Stimulated activated CD4-positive, alpha-beta T cell treated with anti-CD3 and anti-CD28 coated beads, Interleukin-15, amount 100 ng/mL, for 24 hours (primary cell): ENCODE results near the gene SLC2A4.
A peak's percentile ranks its signal among the peaks of the same experiment; 100 is the strongest.

Experiments used
- DNase-seq: peaks from one replicate; pipeline ENCODE4 v3.0.0-alpha.2; 2020

Gene SLC2A4

DNA sequence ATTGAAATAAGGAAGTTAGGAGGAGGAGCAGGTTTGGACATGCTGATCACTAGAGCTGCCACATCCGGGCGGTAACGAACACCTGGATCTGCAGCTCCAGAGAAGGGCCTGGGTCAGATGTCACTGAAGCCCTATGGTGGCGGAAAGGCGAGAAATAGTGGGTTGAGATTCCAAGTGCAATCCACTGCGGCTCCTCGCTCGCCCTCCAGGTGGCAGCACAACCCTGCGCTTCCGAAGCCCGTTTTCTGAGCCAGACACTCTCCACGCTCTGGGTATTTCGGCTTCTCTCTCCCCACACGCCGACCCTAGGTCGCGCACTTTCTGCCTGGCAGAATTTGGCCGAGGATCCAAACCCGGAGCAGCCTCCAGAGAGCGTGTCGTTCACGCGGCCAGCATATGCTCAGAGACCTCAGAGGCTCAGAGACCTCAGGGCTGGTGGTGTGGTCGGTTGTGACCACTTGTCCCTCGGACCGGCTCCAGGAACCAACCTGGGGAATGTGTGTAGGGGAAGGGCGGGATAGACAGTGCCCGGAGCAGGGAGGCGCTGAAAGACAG, 922 bp upstream of the SLC2A4 start:
- DNase-seq = peak; percentile 90

DNA sequence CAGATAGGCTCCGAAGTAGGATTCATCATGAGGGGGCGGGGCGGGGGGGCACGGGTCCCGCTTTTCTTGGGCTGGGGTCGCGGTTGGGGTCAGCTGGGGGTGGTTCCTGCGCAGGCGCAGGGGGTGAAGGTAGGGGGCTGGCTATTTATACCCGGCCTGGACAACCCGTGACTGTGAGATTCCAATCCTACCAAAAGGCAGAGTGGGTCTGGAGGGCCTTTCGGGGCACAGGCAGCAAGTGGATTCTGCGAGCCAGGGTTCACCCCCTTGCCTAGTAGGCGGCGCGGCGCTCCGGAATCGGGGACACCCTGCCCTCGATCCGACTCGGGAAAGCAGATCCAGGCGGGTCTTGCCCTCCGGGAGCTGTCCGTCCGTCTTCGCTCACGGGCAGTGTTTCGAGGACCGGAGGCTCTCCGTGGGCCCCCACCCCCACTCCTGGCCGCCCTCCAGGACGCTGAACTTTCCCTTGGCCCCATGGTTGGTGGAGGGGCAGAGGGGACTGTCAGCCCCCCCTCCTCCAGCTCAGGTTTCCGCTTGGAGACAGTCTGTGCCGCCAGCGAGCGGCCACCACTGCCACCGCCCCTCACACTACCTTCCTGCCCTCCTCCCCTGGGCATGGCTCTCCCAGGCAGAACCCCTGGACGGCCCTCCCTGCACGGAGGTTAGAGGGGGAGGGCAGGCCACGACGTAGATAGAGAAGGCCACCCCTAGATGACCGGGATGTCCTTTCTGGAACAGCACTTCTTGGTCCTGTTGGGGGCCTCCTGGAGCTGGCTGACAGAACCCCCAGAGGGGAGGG, 634 bp downstream of the SLC2A4 start:
- DNase-seq = peak; percentile 19

DNA sequence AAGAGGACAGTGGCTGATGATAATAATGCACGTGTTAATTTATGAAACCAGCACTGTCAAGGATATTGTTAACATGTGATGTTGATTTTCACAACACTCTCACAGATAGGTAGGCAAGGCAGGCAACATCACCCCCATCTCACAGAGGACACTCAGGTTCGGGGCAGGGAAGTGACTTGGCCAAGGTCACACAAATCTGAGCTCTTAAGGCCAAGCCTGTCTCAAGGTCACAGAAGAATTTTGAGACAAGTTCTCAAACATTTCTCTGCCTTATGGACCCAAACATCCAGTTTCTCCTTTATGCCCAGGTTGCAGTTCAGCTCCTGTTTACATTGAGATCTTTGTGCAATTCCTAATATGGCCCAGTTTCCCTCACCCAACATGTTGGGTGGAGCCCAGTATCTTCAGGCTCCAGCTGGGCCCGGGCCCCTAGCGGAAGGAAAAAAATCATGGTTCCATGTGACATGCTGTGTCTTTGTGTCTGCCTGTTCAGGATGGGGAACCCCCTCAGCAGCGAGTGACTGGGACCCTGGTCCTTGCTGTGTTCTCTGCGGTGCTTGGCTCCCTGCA, 1.3 kb downstream of the SLC2A4 start:
- peak; percentile 9 for DNase-seq

DNA sequence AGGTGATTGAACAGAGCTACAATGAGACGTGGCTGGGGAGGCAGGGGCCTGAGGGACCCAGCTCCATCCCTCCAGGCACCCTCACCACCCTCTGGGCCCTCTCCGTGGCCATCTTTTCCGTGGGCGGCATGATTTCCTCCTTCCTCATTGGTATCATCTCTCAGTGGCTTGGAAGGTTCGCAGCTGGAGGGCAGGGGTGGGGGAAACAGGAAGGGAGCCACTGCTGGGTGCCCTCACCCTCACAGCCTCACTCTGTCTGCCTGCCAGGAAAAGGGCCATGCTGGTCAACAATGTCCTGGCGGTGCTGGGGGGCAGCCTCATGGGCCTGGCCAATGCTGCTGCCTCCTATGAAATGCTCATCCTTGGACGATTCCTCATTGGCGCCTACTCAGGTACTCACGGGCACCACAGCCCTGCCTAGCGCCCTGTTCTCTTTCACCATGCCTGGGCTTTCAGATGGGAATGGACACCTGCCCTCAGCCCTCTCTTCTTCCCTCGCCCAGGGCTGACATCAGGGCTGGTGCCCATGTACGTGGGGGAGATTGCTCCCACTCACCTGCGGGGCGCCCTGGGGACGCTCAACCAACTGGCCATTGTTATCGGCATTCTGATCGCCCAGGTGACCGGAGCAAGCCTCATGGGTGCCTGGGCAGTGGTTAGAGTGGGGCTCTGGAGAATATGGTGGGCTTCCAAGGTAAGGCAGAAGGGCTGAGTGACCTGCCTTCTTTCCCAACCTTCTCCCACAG, 2.1 kb downstream of the SLC2A4 start:
- DNase-seq = no peak

DNA sequence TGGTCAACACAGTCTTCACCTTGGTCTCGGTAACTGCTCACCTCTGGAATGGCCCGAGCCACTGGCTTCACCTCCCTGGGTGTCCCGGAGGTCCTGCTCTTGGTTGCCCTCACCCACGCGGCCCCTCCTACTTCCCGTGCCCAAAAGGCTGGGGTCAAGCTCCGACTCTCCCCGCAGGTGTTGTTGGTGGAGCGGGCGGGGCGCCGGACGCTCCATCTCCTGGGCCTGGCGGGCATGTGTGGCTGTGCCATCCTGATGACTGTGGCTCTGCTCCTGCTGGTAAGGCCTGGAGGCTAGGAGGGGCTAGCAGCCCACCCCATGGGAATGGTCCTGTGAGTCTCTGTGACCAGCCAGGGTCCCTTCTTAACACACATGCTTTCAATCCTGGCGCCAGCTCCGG, 3.4 kb downstream of the SLC2A4 start:
- DNase-seq = no peak

DNA sequence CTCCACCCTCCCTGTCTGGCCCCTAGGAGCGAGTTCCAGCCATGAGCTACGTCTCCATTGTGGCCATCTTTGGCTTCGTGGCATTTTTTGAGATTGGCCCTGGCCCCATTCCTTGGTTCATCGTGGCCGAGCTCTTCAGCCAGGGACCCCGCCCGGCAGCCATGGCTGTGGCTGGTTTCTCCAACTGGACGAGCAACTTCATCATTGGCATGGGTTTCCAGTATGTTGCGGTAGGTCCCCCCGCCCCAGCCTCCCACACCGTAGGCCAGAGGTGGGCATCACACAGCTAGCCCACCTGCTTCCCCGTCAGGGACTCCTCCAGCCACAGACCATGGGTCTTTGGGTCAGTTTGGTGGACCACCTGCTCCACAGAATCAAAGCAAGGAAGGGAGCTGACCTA, 4.2 kb downstream of the SLC2A4 start:
- DNase-seq = no peak

DNA sequence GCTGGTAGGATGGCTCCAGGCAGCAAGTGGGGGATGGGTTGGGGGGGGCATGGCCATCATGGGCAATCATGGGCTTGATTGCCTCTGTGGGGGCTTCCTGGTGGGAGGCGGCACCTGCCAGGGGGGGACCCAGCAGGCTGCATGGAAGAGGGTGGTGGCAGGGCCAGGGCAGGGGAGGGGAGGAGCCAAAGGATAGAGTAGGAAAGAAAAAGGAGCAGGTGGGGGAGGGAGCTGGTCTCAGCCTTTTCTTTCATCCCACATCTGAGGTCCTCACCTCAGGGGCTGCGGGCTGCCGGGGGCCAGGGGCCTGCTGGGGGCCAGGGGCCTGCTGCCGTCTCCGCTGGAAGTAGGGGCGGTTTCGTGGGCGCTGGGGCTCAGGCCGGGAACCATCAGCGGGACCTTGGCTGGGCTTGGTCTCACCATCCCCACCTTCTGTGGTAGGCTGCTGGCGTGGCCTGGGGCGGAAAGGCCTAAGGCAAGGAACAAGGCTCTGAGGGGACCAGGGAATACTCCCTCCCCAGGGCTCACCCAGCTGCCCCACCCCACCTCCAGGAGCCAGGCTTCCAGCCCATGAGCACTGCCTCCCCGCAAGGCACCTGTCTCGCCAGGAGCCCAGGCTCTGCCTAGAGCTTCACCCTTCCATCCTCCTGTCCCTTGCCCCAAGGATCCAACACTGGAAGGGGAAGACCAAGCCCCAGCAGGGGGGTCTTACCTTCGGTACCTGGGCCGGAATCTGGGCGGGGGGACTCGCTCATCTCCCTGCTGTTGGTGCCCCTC, 7.9 kb downstream of the SLC2A4 start:
- DNase-seq = no peak

DNA sequence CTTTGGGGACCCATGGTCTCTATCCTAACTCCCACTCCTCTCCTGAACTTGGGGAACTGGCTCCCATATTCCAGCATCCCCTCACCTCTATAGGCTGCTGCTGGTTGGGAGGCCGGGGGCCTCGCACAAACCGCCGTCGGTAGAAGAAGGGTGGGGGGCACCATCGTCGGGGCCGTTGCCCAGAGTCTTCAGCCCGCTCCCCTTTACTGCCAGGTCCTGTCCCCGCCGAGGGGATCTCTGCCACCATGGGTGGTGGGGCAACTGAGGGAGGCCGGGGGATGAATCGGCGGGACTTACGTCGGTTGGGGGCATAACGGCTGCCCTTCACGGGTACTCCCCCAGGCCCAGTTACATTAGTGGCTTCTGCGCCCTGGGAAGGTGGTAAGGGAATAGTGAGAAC, 8.6 kb downstream of the SLC2A4 start:
- no peak for DNase-seq

DNA sequence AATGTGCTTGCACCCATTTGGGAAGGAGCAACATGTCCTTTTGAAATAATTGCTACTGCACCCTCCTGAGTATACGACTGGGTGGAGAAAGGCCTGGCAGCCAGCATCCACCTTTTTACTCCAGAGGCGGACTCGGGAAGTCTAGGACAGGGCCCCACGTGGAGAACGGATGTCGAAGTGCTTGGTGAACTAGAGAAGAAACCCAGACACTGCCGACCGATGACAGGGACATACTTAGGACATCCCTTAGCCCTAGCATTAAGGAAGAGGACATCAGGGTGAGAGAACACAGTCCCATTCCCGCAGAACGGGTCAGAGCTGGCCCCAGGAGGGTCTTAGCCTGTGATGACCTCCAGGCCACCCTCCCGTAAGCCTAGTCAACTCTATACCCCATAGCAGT, 9.2 kb downstream of the SLC2A4 start:
- no peak for DNase-seq

DNA sequence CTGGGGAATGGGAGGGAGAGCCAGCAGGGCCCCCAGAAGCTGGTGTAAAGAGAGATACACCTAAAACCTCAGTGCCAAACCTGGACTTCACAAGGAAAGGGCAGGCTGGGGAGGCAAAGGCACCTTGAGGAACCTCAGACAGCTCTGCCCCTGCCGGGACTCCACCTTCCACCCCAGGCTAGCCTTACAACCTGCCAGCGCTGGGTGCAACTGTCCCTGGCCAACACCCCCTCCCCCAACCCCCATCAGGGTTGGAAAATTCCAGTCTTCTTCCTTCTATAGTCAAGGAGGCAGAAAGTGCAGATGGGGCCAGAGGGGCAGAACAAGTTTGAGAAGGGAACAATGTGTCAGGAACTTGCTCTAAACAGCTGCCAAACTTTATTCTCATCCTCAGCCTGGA, 10.7 kb downstream of the SLC2A4 start:
- no peak for DNase-seq

DNA sequence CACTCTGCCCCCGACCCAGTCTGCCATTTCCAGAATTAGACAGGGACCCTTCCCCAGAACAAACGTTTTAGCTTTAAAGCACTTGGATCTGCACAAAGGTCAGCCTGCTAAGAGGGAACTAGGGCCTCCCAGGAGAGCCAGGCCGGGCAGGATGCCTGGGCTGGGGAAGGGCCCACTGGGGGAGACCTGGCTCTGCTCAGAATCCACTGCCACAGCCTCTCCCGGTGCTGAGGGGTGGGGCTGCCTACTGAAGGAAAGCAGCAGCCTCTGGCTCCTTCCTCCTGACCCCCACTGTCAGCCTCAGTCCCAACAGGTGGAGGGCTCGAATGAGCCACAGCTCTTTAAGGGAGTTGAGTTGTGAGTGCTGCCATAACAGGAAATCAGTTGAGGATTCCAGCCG, 11.2 kb downstream of the SLC2A4 start:
- no peak for DNase-seq

DNA sequence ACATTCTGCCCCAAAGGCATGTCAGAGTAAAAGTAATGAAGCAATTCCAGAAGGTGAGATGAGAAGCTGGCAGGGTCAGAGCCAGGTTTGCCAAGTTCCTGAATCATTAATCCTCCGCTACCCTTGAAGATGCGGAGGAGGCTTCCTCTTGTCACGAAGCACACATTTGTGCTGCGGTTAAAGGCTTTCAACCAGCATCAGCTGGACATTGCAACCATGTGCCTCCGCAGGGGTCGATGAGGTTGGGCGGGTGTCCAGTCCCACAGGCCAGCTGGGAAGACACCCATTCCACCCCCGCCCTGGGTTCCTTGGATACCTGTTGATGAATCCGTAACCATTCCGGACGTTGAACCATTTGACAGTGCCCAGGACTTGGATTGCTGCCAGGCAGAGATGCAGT, 11.6 kb downstream of the SLC2A4 start:
- no peak for DNase-seq

DNA sequence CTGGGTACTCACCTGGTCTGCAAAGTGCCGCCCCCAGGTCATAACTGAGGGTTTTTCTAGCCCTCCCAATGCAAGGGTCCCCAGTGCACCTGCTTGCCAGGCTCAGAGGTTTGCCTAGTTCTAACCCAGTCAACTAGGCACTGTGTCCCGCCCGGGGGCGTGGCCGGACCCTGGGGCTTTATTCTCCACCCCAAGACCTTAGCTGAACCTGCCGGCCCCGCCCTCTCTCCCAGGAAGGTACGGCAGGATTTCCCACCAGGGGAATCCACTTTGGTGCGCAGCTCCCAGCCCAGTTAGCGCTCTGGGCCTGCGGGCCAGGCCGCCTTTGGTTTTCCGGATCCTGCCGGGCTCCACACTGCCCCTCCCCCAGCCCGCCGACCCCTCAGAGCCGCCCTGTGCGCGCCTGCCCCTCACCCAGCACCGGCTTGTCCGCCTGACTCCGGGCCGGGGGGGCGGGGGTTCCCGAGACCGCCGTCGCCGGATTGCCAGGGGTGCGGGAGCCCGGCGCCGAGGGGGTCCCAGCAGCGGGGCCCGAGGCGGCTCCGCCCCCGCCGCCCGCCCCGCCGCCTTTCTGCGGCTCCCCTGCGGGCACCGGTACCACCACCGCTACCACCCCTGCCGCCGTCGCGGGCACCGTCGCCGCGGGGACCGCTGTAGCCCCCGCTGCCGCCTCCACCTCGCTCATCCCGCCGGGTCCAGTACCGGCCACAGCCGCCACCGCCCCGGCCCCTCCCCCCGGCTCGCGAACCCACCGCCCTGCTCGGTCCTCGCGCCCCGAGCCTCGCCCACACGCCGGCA, 12.5 kb downstream of the SLC2A4 start:
- DNase-seq = peak; percentile 49

DNA sequence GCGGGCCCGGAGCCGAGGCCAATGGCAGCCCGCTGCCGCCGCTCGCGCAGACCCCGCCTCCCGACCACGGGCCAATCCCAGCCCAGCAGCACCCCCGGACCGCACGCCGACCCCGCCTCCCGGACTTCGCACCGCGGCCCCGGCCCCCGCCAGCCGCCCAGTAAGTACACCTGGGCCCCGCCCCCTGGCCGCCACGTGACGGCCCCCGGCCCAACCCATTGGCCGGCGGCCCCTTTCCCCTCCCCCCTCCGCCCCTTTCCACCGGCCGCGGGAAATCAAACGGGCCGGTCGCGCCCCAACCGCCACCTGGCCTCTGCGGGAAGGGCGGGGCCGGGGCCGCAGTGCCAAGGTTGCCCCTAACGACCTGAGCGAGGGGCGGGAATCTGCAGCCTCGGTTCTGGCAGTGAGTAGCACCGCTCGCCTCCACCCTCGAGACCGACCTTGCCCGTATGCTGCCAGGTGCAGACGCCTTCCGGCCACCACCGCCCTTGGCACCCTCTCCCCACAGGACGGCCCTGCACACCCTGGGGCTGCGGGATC, 13.2 kb downstream of the SLC2A4 start, which contains the start of gene YBX2:
TSS of gene YBX2 (minus strand) at position 26 of the 540 bp plus-strand sequence. CDS start 139 bp downstream, outside the sequence.
- peak; percentile 87 for DNase-seq

DNA sequence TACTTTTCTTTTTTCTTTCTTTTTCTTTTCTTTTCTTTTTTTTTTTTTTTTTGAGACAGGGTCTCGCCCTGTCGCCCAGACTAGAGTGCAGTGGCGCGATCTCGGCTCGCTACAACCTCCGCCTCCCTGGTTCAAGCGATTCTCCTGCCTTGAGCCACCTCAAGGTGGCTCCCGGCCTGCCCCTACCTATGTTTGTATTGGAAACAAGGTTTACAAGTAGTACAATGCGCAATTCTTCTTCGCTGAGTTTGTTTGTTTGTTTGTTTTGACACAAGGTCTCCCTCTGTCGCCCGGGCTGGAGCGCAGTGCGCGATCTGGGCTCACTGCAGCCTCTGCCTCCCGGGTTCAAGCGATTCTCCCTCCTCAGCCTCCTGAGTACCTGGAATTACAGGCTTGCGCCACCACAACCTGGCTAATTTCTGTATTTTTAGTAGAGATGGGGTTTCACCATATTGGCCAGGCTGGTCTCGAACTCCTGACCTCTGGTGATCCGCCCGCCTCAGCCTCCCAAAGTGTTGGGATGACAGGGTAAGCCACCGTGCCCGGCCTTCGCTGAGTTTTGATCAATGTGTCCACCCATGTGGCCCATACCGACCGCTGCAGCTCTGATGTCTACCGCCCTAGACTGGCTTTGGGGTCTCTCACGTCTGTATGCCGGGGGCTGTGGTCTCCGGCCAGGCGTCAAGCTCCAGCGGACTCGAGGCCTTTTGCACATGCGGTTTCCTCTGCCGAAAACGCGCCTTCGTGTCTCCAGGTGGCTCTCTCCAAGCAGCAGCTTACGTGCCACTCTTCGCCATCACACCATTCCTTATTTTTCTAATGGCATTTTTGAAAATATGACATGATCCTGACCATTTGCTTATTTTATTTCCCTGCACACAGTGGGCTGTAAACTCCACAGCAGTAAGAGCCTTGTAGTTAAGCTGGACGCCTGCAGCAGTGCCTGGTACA, 14.0 kb downstream of the SLC2A4 start:
- DNase-seq = no peak

DNA sequence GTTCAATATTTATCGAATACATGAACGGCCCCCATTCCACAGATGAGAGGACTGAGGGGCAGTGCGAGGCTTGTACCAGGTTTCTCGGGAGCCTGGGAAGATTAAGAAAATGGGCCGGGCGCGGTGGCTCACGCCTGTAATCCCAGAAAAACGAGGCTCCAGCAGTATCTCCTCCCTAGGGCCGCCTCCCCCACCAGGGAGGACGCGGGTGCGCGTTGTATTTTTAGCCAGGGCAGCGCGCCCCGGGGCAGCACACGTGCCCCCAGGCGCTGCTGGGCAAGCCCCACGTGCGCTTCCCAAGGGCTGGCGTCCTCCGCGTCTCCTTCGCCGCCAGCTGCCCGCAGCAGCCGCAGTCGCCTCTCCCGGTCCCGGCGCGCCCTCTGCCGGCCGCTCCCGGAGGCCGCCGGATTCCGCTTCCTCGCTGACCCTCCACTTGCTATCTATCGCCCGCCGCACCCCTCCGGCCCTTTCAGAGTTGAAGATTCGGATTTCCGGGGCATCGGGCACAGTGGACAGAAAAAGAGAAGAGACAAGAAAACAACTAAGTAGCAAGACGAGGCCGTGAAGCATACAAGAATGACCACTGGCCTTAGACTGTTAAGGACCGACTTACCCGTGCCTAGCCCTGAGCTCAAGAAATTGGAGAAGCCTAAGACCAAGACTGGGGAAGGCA, 14.8 kb downstream of the SLC2A4 start:
- DNase-seq = peak; percentile 80

DNA sequence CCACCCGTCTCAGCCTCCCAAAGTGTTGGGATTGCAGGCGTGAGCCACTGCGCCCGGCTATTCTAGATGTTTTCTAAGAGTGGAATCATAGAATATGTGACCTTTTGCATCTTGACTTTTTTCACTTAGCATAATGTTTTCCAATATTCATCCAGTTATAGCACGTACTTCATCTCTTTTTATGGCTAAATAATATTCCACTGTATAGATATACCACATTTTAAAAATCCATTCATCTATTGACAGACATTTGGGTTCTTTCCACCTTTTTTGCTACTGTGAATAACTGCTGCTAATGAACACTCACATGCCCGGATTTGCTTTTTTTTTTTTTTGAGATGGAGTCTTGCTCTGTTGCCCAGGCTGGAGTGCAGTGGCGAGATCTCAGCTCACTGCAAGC, 22.7 kb downstream of the SLC2A4 start:
- DNase-seq = no peak

DNA sequence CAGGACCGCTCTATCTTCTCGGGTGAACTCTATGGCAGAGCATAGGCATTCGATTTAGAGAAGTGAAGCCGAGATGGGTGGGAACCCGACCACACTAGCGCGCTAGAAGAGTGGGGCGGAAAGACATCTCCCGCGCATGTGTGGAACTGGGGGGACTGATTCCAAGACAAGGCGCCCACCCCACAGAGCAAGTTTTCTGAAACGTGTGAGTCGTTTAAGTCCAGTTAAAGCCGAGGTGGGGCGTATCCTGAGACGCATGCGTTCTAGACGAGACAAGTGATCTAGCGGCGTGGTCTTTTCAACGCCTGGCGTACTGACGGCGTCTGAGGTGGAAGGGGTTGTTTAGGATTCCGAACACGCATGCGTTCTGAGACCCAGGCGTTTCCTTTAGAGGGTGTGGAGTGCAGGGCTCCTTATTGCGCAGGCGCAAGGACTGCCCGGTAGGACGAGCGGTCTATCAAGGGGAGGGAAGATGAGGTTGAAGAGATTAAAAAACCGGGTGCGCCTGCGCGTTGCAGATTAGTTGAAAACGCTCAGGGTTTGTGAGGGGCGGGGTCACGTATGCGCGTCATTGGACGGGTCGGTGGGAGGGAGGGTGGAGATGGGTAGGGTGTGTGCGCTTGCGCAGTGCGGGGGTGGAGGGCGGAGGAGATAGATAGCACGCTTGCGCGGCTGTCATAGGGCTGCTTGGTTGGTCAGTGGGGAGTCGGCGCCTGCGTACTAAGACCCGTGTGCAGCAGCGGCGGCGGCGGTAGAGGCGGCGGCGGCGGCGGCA, 25.6 kb downstream of the SLC2A4 start, which contains the start of gene EIF5A:
TSS of gene EIF5A (plus strand) at position 718 of the 775 bp plus-strand sequence. CDS start 2,008 bp downstream, outside the sequence.
- DNase-seq = peak; percentile 100
